HT-29 (cell line): Measurements from ENCODE around the gene GPHA2. TPM values are rescaled to one million over a fixed set of nuclear protein-coding genes. Genes with fewer than 3 reads are reported as not detected.

Source experiments
- DNase-seq: peaks from one replicate; pipeline ENCODE4 v3.0.0-alpha.2; 2015; ENCODE audit warnings: low spot score
- total RNA-seq: library from RNA; depleted of rRNA; stranded (reverse); fragments of >200 nt; shearing (Covaris generic); gene quantifications from 2 replicates; pipeline ENCODE4 v1.2.3, GENCODE V29; 2014

GPHA2 gene
- total RNA-seq, 1 experiment from 2014 or later = not detected

DNA sequence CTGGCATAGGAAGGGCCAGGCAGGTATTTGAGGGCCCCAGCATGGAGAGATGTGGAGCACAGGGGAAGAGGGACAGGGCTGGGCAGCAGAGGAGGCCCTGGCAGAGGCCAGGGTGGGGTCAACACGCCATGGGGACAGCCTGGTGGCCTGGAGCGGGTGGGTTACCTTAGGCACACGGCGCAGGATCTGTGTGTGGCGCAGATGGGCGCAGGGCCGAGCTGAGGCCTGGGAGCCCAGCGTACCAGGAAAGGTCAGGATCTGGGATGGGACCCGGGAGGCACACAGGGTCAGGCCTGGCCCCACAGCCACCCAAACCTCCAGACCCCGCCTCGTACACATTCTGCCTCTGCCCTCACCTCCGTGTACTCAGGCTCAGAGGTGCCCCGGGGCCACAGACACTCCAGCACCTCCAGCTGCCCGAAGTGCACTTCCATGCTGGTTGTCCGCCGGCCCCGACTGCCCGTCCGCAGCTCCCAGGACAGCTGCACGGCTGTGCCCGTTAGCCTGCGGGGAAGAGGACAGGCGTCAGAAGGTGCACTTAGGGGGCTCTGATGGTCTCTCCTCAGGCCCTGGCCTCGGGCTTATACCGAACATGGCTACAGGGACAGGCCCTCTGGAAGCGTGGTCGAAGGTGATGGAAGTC lies 25.1 kb downstream of the GPHA2 start:
- no peak for DNase-seq

DNA sequence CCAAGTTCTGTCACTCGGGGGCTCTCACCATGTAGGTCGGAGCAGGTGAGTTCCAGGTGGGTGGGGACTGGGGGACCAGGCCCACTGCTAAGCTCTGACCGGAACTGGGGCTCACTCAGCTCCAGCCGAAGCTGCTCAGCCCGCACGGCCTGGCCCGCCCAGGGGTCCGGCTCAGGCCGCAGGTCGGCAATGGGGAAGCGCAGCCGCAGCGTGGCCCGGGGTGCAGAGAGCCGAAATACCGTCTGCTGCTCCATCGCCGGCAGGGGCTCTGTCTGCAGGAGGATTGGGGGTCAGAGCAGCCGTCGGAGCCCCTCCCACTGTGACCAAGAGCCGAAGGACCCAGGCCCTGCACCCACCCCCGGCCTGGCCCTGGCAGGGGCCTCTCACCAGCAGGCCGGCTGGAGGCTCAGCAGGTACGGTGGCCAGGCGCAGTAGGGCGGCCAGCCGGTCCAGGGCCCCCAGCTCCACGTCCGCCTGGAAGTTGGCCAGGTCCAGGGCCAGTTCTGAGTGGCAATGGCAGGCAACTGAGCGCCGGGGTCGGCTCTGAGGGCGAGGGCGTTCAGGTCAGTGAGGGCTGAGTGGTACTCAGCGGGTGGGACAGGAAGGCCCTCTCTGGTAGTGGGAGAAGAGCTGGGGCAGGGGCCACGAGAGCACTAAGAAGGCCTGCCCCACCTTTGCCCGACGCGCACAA lies 25.9 kb downstream of the GPHA2 start:
- no peak for DNase-seq

DNA sequence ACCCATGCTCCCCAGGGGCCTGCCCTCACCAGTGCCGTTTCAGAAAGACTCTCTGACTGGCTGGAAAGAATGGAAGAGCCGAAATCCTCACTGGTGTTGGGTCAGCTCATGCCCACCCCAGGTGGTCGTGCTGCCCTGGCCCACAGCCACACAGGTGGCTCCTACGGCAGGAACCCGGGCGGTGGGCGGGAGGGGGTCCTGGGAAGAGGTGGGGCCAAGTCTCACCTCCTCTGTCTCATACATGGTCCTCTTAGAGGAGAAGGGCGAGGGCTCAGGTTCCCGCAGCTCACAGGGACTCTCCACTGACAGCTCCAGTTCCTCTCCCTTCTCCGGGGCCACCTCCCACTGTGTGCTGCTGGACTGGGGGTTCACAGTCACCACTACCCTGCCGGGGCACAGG lies 26.9 kb downstream of the GPHA2 start:
- no peak for DNase-seq

DNA sequence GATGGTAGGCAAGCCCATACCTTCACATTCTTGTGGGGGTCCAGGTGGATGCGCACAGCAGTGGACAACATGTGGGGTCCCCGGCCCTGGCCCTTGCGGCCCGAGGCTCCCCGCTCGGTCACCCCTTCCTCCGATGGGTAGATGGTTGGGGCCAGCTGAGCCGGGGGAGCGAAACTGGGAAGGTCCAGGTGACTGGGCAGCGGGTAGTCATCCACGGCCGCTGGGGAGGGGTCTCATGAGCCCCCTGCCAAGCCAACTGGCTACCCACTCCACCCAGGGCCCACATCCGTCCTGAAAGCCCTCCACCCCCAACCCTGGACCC lies 29.4 kb downstream of the GPHA2 start:
- no peak for DNase-seq

DNA sequence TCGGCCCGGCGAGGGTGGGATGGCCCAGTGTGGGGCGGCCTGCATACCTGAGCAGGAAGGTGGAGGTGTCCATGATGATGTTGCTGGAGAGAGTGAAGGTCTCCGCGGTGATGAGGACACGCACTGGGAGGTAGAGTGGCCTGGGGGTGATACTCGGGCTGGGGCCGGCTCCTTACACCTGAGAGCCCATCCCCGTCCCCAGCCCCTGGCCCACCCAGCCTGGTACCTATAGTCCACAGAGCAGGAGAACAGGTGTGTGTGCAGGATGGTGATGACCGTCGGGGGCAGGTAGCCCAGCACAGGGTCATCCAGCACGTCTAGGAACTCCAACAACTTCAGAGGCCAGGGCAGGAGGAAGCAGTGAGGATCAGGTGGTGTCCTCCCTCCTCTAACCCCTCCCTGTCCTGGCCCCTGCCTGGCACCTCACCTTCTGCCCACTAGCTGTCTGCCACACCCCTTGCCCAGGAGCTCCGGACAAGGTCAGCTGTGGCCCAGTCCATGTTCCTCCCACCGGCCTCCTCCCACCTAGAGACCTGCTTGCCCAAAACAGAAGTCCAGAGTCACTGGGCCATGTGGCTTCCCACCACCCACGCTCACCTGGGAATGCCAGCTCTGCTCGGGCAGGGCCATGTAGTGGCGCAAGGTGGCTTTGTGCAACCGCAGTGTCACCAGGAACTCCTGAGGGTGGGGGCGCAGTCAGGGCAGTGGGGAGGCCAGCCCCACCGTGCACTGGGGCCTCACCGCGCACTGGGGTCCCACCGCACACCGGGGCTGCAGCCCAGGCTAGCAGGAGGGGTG lies 30.0 kb downstream of the GPHA2 start:
- DNase-seq = no peak

DNA sequence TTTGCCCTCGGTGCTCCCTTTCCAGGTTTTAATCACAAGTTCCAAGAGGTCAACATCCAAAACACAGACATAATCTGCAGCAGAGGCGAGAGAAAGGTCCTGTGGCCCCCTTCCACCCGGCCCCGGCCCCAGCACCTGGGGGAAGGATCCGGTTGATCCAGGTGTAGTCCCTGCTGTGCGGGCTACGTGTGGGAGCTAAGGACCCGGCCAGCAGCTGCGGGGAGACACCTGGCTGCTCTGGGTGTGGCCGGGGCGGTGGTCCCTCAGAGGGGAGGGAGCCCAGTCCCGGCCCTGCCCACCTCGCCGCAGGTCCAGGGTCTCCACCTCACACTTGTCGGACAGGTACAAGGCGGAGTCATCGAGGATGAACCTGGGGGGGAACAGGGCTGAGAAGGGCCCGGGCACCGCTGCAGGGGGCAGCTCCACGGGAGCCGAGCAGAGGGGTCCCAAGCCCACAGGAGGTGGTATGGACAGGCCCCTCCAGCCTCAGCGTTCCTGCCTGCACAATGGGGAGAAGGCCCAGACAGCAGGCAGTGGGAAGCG lies 32.3 kb downstream of the GPHA2 start:
- DNase-seq = no peak

DNA sequence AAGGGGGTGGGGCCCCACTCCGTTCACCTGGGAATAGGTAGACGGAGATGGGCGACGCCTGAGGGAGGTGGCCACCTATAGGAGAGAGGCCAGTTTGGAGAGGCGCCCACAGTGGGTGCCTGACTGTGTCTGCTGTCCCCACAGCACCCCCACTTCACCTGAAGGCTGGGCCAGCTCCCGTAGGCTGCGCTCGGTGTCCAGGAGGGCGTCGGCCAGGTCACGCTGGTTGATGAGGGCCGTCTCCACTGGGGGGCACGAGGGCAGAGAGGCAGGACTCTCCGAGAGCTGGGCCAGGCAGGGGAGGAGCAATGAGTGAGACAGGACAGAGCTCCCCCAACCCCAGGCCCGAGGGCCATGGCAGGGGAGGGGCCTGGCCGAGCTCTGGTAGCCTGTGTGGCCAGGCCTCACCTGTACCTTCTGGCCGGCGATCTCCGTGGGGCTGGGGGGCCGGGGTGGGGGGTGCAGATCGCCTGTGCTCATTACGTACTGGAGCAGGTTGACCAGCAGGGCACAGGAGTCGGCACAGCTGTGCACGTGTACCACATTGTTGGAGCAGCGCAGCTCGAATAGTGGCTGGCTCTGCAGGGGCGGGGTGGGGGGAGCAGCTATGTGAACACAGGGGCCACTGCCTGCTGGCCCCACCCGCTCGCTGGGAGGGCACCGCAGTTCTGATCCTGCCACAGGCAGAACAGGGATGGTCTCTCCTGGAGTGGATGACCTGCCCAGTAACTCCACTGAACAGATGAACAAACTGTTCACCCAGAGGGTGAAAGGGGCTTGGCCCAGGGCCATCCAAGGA lies 33.4 kb downstream of the GPHA2 start:
- no peak for DNase-seq

DNA sequence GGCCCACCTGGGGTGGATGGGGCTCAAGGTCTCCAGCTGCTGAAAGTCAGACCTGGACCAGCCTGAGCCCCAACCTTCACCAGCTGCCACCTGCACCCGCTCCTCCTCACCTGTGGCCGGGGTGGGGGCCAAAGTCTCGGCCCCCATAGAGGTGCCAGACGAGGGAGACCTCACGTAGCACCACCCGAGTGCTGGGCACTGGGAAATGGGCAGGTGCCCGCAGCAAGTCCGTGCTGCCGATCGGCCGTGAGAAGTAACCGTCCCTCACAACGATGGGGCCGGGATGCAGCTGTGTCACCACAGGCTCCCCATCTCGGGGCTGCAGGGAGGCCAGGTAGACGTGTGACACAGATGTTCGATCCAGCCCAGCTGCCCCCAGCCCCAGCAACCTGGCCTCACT lies 34.9 kb downstream of the GPHA2 start:
- no peak for DNase-seq

DNA sequence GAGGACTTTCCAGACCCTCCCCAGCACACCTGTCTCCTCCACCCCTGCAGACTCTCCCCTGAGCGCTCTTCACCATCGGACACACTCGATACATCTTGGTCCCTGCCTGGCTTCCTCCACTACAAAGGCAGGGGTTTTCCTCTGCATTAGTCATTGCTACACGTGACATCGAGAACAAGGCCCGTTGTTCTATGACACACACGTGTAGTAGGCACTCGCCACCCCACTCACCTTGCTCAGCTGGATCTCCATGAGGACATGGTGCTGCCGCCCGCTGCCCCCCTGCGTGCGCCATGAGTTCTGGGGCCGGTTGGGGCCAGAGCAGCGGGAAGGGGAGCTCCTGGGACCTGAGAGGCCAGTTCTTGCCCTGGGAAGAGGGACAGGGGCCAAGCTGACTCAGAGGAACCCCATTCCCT lies 35.4 kb downstream of the GPHA2 start:
- peak; percentile 75 for DNase-seq

DNA sequence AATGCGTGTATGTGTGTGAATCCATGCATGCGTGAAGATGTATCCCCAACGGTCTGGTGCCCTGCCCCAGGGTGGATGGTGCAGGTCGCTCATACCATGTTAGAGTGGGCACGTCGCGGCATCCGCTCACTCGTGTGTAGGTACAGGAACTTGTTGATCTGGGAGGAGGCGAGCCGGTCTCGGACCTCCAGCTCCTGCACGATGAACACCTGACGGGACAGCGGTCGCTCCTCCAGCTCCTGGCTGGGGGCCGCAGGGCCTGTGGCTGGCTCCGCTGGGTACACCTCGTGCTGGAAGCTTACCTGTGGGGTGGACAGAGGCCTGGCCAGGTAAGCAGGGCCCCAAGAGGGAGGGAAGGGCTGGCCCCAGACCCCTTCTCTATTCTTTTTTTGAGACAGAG lies 37.2 kb downstream of the GPHA2 start:
- DNase-seq = no peak

DNA sequence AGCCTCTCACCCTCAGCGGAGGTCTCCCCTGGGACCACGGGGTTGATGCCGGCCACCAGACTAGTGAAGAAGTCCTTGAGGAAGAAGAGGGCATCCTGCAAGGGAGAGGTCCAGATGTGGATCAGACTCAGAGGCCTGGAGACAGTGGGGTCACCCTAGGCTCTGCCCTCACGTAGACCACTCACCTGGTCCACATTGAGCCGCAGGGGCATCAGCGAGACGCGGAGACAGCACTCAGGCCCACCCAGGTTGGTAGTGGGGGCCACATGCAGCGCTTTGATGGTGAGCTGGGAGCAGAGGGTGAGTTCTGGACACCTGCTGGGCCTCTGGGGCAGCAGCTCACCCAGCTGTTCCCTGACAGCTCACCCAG lies 37.6 kb downstream of the GPHA2 start:
- DNase-seq = no peak

DNA sequence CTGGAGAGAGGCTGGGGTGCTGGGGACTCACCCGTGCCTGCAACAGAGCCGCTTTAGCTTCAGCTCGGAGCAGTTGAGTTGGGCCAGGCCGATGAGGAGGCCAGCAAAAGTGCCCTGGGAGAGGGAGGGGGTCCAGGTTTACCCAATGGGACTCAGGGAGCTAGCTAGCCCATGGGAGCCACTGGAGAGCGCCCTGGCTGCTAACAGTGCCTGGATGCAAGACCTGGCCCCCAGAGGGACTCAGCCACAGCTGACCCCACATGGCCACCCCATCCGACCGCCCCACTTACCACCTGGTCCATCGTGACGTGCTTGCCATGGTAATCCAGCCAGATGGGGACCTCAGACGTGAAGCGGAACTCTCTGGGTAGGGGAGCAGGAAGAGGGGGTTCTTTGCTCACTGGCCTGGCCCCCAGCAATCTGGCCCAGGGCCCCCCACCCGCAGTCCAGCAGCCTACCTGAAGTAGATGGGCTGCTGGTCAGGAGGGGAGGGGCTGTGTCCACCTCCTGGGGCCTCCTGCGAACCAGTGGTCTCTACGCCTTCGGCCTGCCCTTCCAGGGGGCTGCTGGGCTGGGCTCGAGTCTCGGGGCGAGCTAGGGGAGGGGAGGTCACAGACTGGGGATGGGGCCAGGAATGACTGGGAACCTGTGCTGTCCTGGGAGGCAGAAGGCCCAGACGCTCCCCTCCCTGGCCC lies 38.2 kb downstream of the GPHA2 start:
- DNase-seq = no peak

DNA sequence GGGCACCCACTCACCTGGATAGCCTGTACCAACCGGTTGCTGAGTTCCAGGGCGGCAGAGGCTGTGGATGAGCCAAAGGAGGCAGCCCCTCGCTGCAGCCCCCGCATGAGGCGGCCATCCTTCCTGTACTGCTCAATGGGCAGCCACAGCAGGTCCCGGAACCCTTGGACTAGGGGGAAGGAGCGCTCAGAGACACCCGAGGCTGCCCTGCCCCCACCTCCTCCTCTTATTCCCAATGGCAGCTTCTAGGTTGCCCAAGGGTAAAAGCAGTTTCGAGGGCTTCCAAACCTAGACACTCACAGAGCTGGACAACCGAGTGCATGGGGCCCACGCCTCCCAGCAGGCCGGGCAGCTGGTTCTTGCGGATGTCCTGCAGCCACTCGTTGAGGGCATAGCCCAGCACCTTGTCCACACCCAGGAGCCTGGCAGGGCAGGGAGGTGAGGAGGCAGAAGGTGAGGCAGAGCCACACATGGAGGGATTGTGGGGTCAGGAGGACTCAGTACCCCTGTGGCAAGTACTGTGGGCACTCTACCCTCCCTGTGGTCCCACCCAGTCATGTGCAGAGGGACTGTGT lies 39.2 kb downstream of the GPHA2 start:
- no peak for DNase-seq

DNA sequence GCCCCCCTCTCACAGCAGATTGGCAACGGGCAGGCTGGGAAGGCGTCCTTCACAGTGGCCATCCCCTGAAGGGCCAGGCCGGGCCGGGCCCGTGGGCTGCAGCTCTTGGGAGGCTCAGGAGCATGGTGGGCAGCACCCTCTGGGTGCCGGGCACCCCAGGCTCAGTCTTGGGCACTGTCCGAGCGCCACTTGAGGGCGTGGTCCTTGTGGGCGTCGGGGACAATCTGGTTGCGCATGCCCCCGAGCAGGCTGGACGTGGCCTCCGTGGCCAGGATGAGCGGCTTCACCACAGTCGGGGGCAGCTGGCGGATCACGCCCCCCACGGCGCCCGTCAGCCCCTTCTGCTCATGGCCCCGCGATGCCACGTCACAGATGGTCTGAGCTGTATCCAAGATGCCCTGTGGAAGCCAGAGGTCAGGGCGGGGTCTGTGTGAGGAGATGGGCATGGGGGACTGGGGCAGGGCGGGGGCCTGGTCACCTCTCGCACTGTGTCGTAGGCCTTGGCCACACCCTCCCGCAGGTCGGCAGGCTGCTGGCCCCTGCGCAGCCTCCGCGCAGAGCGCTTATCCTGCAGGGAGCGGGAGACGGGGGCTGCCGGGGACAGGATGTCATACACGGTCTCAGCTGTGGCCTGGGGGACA lies 40.8 kb downstream of the GPHA2 start:
- DNase-seq = no peak

DNA sequence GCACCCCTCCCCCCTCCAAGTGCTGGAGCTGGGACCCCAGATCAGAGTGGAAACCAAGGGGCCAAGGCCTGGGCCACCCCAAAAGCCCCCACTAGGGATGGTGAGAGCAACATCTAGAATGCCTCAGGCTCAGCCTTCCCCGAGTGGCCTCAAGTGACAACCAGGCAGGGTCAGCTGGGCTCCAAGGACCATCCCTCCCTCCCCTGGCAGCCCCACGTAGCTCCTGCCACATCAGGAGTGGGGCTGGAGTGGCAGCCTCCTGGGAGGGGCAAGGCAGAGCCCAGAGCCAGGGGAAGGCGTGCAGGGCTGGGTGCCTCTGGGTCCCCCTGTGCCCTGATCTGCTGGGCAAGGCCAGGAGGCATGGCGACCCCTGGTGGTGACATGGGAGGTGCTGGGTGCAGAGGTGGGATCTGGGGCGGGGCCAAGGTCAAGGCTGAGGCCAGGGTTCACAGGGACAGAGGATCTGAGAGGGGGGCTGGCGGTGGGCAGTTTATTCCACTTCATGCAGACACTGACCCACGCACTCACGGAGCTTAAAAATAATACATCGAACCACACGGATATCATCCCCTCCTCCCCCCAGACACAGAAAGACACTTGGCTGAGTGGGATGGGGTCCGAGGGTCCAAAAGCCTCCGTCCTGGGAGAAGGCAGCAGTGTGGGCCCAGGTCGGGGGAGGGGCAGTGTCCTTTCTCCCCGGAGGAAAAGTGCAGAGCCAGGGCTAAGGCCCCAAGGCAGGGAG lies 41.5 kb downstream of the GPHA2 start:
- DNase-seq = peak; percentile 93

DNA sequence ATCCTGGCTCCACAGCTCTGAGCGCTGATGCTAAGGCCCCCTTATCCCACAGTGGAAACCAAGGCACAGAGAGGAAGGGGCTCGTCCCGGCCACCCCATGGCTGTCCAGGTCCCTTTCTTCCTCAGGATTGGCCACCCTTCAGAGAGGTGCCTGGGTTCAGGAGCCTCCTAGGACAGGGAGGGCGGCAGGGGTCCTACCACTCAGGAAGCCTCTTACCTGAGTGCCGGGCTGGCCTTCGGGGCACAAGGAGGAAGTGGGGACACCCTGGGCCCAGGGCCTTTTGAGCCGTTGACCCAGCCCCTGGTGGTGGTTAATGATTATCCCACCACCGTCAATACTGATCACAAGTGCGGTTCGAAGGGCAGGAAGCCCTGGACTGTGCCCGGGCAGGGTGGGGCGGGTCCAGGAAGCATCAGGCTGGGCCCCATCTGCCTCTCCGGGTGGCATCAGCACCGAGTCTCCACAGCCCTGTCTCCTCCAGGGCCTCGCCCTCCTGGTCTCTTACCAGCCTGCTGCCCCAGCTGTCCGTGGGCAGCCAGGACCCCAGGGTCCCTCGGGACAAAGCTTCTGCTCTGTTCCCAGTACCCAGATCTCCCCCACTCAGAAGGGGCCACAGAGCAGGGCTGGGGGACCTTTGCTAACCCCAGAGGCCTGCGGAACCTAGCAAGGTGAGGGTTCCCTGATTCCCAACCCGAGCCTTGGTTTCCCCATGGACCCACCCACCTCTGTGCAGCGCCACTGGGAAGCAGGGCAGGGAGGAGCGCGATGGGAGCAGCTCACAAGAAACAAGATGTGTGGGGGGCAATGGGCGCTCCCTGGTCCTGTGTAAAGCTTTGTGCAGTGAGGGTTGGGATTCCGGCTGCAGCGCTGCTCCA lies 42.3 kb downstream of the GPHA2 start:
- peak; percentile 91 for DNase-seq

DNA sequence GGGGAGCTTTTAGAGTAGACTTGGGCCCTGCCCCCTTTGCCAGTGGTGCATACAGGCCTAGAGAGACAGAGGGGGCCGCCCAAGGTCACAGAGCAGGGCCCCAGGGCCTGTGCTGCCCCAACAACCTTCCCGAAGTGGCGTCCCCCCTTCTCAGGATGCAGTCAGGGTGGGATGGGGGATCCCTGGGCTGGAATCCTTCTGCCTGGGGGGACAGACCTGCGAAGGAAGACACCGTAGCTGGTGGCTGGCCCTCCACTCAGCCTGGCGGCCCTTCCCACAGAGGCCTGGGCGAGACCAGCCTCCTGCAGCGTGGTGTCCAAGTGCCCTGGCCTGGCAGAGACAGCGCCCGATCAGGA lies 42.9 kb downstream of the GPHA2 start:
- DNase-seq = no peak

DNA sequence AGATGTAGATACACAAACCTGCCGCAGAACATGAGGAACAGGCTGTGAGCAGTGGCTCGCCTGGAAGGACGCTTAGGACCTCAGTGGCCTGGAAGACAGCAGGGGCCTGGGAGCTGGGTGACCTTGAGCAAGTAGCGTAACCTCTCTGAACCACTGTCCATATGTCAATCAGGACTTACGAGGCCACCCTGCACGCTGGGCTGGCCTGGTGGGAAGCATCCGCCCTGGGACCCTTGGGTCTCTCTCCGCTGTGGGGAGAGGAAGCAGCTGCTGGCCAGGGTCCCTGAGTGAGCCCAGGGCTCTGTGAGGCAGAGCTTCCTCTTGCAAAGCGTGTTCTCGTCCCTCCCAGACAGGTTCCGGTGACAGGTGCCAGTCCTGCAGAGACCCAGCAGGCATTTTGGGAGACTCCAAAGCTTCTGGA lies 43.3 kb downstream of the GPHA2 start:
- peak; percentile 53 for DNase-seq

DNA sequence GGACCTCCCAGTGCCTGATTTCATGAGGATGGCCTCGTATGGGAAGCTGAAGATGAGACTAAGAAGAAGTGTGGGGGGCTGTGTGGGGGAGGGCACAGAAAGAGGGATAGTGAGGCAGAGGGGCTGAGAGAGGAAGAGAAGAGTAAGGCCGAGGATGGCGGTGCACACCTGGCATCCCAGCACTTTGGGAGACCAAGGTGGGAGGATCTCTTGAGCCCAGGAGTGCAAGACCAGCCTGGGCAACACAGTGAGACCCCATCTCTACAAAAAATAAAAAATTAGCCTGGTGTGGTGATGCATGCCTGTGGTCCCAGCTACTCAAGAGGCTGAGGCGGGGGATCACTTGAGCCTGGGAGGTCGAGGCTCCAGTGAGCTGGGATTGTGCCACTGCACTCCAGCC lies 43.8 kb downstream of the GPHA2 start:
- no peak for DNase-seq
